GM23338 (cell line): ENCODE results near the gene KLK7. TPM values are rescaled to one million over a fixed set of nuclear protein-coding genes. Genes with fewer than 3 reads are reported as not detected.

Source experiments
- ATAC-seq: fragments of 200-7000 bp; cut with Tn5 transposase; 3 replicates; pipeline ENCODE4 v1.9.1; 2020
- DNase-seq: peaks from one replicate; pipeline ENCODE4 v3.0.0-alpha.2; 2015; ENCODE audit warnings: low spot score
- H2AFZ ChIP-seq: fragments of 200-600 bp; sonication (generic); 2 replicates; pipeline ENCODE4 v1.8.0; 2016; ENCODE audit warnings: antibody characterized with exemption, mild to moderate bottlenecking, moderate library complexity
- H3F3A ChIP-seq: fragments of 200-600 bp; sonication (generic); replicated peaks from 2 replicates; pipeline ENCODE4 v1.8.0; 2017; ENCODE audit warnings: antibody characterized with exemption, mixed run types, low read depth
- H3K27ac ChIP-seq: fragments of 200-600 bp; sonication (generic); 2 replicates; pipeline ENCODE4 v1.6.1; 2016; ENCODE audit warnings: low read depth
- H3K27me3 ChIP-seq: fragments of 200-600 bp; sonication (generic); 2 replicates; pipeline ENCODE4 v1.8.0; 2016; ENCODE audit warnings: mild to moderate bottlenecking, mixed run types, moderate library complexity; ENCODE audit not compliant: insufficient read depth
- H3K36me3 ChIP-seq: fragments of 200-600 bp; sonication (generic); 2 replicates; pipeline ENCODE4 v1.8.0; 2016; ENCODE audit warnings: mild to moderate bottlenecking; ENCODE audit not compliant: insufficient read depth
- H3K4me1 ChIP-seq: fragments of 200-600 bp; sonication (generic); 2 replicates; pipeline ENCODE4 v1.8.0; 2016; ENCODE audit warnings: mild to moderate bottlenecking, moderate library complexity; ENCODE audit not compliant: insufficient read depth
- H3K4me2 ChIP-seq: fragments of 200-600 bp; sonication (generic); 2 replicates; pipeline ENCODE4 v1.7.1; 2017; ENCODE audit warnings: mixed run types
- H3K4me3 ChIP-seq: fragments of 200-600 bp; sonication (generic); 2 replicates; pipeline ENCODE4 v1.6.1; 2016; ENCODE audit warnings: mixed run types
- H3K79me2 ChIP-seq: fragments of 200-600 bp; sonication (generic); replicated peaks from 2 replicates; pipeline ENCODE4 v1.8.0; 2017; ENCODE audit warnings: mild to moderate bottlenecking; ENCODE audit not compliant: insufficient read depth
- H3K9me2 ChIP-seq: fragments of 200-600 bp; sonication (generic); 2 replicates; pipeline ENCODE4 v1.8.0; 2017; ENCODE audit not compliant: insufficient read depth
- H4K20me1 ChIP-seq: fragments of 200-600 bp; sonication (generic); replicated peaks from 2 replicates; pipeline ENCODE4 v1.8.0; 2017; ENCODE audit warnings: mild to moderate bottlenecking; ENCODE audit not compliant: insufficient read depth
- H3K27ac Mint-ChIP-seq: 2 replicates; pipeline ENCODE4 v1.8.0; 2020; ENCODE audit warnings: inconsistent platforms, mild to moderate bottlenecking, moderate library complexity, mixed read lengths
- H3K27me3 Mint-ChIP-seq: 3 replicates; pipeline ENCODE4 v1.8.0; 2022; ENCODE audit warnings: low read depth, mild to moderate bottlenecking, moderate library complexity, mixed read lengths, inconsistent platforms; ENCODE audit not compliant: insufficient read depth, poor library complexity
- H3K36me3 Mint-ChIP-seq: 3 replicates; pipeline ENCODE4 v1.8.0; 2021; ENCODE audit warnings: low read depth, mild to moderate bottlenecking, inconsistent platforms, moderate library complexity, mixed read lengths
- H3K4me1 Mint-ChIP-seq: 3 replicates; pipeline ENCODE4 v1.8.0; 2020; ENCODE audit warnings: mild to moderate bottlenecking, inconsistent platforms, mixed read lengths
- H3K4me3 Mint-ChIP-seq: 3 replicates; pipeline ENCODE4 v1.8.0; 2021; ENCODE audit warnings: moderate library complexity, mild to moderate bottlenecking, inconsistent platforms, mixed read lengths
- H3K9me3 Mint-ChIP-seq: 3 replicates; pipeline ENCODE4 v1.8.0; 2020; ENCODE audit warnings: moderate library complexity, mild to moderate bottlenecking, inconsistent platforms, mixed read lengths
- CREB1 ChIP-seq: fragments of 250-450 bp; sonication (Bioruptor Pico); IDR thresholded peaks from 2 replicates; pipeline ENCODE4 v1.5.0; 2020; ENCODE audit warnings: low read depth, mild to moderate bottlenecking, moderate library complexity
- EZH2phosphoT487 ChIP-seq: fragments of 200-600 bp; sonication (generic); IDR thresholded peaks from one replicate; pipeline ENCODE4 v1.8.1; 2018; ENCODE audit warnings: antibody characterized with exemption; ENCODE audit not compliant: unreplicated experiment
- POLR2AphosphoS5 ChIP-seq: IDR thresholded peaks from 2 replicates; pipeline ENCODE4 v1.6.1; 2016; ENCODE audit warnings: antibody characterized with exemption, low read depth
- REST ChIP-seq: IDR thresholded peaks from one replicate; pipeline ENCODE4 v1.6.1; 2018; ENCODE audit warnings: antibody characterized with exemption; ENCODE audit not compliant: unreplicated experiment
- polyA plus RNA-seq: library from polyadenylated mRNA; unstranded; fragments of >200 nt; fragmentation: Nextera tagmentation; extraction: Ambion mirVana; gene quantifications from 2 replicates; pipeline ENCODE4 v1.2.1, GENCODE V29; 2016
- total RNA-seq: library from RNA; depleted of rRNA; stranded (reverse); fragments of >200 nt; shearing (Covaris generic); gene quantifications from 2 replicates; pipeline ENCODE4 v1.2.3, GENCODE V29; 2014
- TF ChIP-seq, protein P1 (sequence below): IDR thresholded peaks from 2 replicates; pipeline ENCODE4 v1.6.1; 2016; ENCODE audit warnings: antibody characterized with exemption
- TF ChIP-seq, protein P2 (sequence below): fragments of 250-450 bp; sonication (Bioruptor Pico); IDR thresholded peaks from 2 replicates; pipeline ENCODE4 v1.5.0; 2020; ENCODE audit warnings: mild to moderate bottlenecking, moderate library complexity

KLK7 gene
- total and polyA plus RNA-seq, 2 experiments from 2014 or later = 1.1 to 1.4 TPM

GRCh38 chr19:50980208-50980607, 3.5 kb downstream of the KLK7 start:
- Mint-ChIP-seq H3K9me3 (peaks cover 2% of the 10 kb centered on the region; the same call in 2 of the 3 replicates), H3K27ac (no peak overlapping the region), H3K4me1 (peaks cover 30% of the 10 kb centered on the region), H3K27me3 (peaks cover 3% of the 10 kb centered on the region), H3K4me3 (no peak overlapping the region), H3K36me3 (no peaks in the 10 kb centered on the region; the same call in 2 of the 3 replicates)
- H3K4me1 ChIP-seq = peaks cover 16% of the 10 kb centered on the region
- TF ChIP-seq EZH2phosphoT487 (no peak), CREB1 (no peak), REST (no peak)
- no peaks in the 10 kb centered on the region for H3K9me2 ChIP-seq
- H3K36me3 ChIP-seq = no peaks in the 10 kb centered on the region
- H3K27me3 ChIP-seq = peaks cover 18% of the 10 kb centered on the region
- H3K27ac ChIP-seq = no peak overlapping the region
- no peaks in the 10 kb centered on the region for H3K79me2 ChIP-seq
- H3F3A ChIP-seq = no peaks in the 10 kb centered on the region
- H3K4me2 ChIP-seq = no peak overlapping the region
- no peak for ATAC-seq
- no peaks in the 10 kb centered on the region for H4K20me1 ChIP-seq
- H3K4me3 ChIP-seq = no peak overlapping the region
- peak; percentile 26 for DNase-seq
- no peak overlapping the region for H2AFZ ChIP-seq

DNA sequence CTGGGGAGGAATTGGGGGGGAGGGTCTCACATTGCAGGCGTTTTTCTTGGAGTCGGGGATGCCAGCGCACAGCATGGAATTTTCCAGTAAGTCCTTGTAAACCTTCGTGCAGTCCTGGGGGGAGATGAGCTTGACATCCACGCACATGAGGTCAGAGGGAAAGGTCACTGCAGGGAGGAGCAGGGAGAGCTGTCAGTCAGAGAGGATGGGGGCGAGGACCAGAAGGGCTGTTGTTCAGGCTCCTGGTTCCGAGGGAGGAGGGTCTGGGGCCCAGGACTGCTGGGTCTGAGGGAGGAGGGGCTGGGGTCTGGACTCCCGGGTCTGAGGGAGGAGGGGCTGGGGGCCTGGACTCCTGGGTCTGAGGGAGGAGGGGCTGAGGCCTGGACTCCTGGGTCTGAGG, 4.0 kb downstream of the KLK7 start:
- Histone ChIP-seq H3K36me3 (no peaks in the 10 kb centered on the region), H3K27ac (no peak overlapping the region), H3K4me2 (peak overlapping the region; percentile 48; the same call in 1 of the 2 replicates), H3K79me2 (no peaks in the 10 kb centered on the region), H2AFZ (peak overlapping the region; percentile 28; the same call in 1 of the 2 replicates), H3K27me3 (peaks cover 14% of the 10 kb centered on the region), H3K4me3 (no peak overlapping the region), H3F3A (no peaks in the 10 kb centered on the region), H3K4me1 (peaks cover 16% of the 10 kb centered on the region), H4K20me1 (no peaks in the 10 kb centered on the region), H3K9me2 (no peaks in the 10 kb centered on the region)
- Mint-ChIP-seq H3K9me3 (no peaks in the 10 kb centered on the region; the same call in 2 of the 3 replicates), H3K27me3 (peaks cover 3% of the 10 kb centered on the region), H3K4me1 (peaks cover 30% of the 10 kb centered on the region), H3K36me3 (no peaks in the 10 kb centered on the region; the same call in 2 of the 3 replicates), H3K4me3 (no peak overlapping the region), H3K27ac (no peak overlapping the region)
- DNase-seq (peak; percentile 31), ATAC-seq (peak; percentile 15; the same call in 2 of the 3 replicates)
- TF ChIP-seq, protein P1, sequence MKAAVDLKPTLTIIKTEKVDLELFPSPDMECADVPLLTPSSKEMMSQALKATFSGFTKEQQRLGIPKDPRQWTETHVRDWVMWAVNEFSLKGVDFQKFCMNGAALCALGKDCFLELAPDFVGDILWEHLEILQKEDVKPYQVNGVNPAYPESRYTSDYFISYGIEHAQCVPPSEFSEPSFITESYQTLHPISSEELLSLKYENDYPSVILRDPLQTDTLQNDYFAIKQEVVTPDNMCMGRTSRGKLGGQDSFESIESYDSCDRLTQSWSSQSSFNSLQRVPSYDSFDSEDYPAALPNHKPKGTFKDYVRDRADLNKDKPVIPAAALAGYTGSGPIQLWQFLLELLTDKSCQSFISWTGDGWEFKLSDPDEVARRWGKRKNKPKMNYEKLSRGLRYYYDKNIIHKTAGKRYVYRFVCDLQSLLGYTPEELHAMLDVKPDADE = no peak
- TF ChIP-seq, protein P2, sequence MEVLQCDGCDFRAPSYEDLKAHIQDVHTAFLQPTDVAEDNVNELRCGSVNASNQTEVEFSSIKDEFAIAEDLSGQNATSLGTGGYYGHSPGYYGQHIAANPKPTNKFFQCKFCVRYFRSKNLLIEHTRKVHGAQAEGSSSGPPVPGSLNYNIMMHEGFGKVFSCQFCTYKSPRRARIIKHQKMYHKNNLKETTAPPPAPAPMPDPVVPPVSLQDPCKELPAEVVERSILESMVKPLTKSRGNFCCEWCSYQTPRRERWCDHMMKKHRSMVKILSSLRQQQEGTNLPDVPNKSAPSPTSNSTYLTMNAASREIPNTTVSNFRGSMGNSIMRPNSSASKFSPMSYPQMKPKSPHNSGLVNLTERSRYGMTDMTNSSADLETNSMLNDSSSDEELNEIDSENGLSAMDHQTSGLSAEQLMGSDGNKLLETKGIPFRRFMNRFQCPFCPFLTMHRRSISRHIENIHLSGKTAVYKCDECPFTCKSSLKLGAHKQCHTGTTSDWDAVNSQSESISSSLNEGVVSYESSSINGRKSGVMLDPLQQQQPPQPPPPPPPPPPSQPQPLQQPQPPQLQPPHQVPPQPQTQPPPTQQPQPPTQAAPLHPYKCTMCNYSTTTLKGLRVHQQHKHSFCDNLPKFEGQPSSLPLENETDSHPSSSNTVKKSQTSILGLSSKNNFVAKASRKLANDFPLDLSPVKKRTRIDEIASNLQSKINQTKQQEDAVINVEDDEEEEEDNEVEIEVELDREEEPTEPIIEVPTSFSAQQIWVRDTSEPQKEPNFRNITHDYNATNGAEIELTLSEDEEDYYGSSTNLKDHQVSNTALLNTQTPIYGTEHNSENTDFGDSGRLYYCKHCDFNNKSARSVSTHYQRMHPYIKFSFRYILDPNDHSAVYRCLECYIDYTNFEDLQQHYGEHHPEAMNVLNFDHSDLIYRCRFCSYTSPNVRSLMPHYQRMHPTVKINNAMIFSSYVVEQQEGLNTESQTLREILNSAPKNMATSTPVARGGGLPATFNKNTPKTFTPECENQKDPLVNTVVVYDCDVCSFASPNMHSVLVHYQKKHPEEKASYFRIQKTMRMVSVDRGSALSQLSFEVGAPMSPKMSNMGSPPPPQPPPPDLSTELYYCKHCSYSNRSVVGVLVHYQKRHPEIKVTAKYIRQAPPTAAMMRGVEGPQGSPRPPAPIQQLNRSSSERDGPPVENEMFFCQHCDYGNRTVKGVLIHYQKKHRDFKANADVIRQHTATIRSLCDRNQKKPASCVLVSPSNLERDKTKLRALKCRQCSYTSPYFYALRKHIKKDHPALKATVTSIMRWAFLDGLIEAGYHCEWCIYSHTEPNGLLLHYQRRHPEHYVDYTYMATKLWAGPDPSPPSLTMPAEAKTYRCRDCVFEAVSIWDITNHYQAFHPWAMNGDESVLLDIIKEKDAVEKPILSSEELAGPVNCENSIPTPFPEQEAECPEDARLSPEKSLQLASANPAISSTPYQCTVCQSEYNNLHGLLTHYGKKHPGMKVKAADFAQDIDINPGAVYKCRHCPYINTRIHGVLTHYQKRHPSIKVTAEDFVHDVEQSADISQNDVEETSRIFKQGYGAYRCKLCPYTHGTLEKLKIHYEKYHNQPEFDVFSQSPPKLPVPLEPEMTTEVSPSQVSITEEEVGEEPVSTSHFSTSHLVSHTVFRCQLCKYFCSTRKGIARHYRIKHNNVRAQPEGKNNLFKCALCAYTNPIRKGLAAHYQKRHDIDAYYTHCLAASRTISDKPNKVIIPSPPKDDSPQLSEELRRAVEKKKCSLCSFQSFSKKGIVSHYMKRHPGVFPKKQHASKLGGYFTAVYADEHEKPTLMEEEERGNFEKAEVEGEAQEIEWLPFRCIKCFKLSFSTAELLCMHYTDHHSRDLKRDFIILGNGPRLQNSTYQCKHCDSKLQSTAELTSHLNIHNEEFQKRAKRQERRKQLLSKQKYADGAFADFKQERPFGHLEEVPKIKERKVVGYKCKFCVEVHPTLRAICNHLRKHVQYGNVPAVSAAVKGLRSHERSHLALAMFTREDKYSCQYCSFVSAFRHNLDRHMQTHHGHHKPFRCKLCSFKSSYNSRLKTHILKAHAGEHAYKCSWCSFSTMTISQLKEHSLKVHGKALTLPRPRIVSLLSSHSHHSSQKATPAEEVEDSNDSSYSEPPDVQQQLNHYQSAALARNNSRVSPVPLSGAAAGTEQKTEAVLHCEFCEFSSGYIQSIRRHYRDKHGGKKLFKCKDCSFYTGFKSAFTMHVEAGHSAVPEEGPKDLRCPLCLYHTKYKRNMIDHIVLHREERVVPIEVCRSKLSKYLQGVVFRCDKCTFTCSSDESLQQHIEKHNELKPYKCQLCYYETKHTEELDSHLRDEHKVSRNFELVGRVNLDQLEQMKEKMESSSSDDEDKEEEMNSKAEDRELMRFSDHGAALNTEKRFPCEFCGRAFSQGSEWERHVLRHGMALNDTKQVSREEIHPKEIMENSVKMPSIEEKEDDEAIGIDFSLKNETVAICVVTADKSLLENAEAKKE (CRISPR knock-in tag) = no peak
- no peak for TF ChIP-seq POLR2AphosphoS5
